KMS-11 (cell line): ENCODE data around the gene FAM228B.

Experiments
- H2AFZ ChIP-seq: fragments of 200-600 bp; sonication (generic); 2 replicates; pipeline ENCODE4 v1.6.1; 2016; ENCODE audit warnings: antibody characterized with exemption, mixed run types, low read depth
- H3K27ac ChIP-seq: fragments of 200-600 bp; sonication (generic); 2 replicates; pipeline ENCODE4 v1.6.1; 2016; ENCODE audit warnings: mild to moderate bottlenecking, mixed run types
- H3K27me3 ChIP-seq: fragments of 200-600 bp; sonication (generic); 2 replicates; pipeline ENCODE4 v1.6.1; 2017; ENCODE audit warnings: mild to moderate bottlenecking, low read depth, mixed run types, moderate library complexity; ENCODE audit not compliant: insufficient read depth
- H3K36me3 ChIP-seq: fragments of 200-600 bp; sonication (generic); 2 replicates; pipeline ENCODE4 v1.6.1; 2017; ENCODE audit warnings: mild to moderate bottlenecking, mixed run types; ENCODE audit not compliant: insufficient read depth
- H3K4me1 ChIP-seq: fragments of 200-600 bp; sonication (generic); 2 replicates; pipeline ENCODE4 v1.6.1; 2016; ENCODE audit warnings: mild to moderate bottlenecking, low read depth, mixed run types; ENCODE audit not compliant: poor library complexity, severe bottlenecking
- H3K4me2 ChIP-seq: fragments of 200-600 bp; sonication (generic); 2 replicates; pipeline ENCODE4 v1.7.0; 2016; ENCODE audit warnings: mild to moderate bottlenecking, mixed run types
- H3K4me3 ChIP-seq: fragments of 200-600 bp; sonication (generic); IDR thresholded peaks from 2 replicates; pipeline ENCODE4 v1.6.1; 2017; ENCODE audit warnings: low read depth, low read length, mixed read lengths; ENCODE audit not compliant: insufficient read depth
- H3K79me2 ChIP-seq: fragments of 200-600 bp; sonication (generic); 2 replicates; pipeline ENCODE4 v1.6.1; 2016; ENCODE audit warnings: low read depth, mixed run types; ENCODE audit not compliant: insufficient read depth
- H3K9ac ChIP-seq: fragments of 200-600 bp; sonication (generic); 2 replicates; pipeline ENCODE4 v1.6.1; 2016; ENCODE audit warnings: mild to moderate bottlenecking, mixed run types
- H4K20me1 ChIP-seq: fragments of 200-600 bp; sonication (generic); 2 replicates; pipeline ENCODE4 v1.6.1; 2016; ENCODE audit warnings: mild to moderate bottlenecking, mixed run types; ENCODE audit not compliant: insufficient read depth
- TF ChIP-seq, protein P1 (sequence below): fragments of 200-600 bp; sonication (generic); conservative IDR thresholded peaks from 2 replicates; pipeline ENCODE4 v1.6.1; 2017; ENCODE audit warnings: low read depth, mild to moderate bottlenecking, antibody characterized with exemption, low read length, moderate library complexity, mixed read lengths

Gene FAM228B

DNA sequence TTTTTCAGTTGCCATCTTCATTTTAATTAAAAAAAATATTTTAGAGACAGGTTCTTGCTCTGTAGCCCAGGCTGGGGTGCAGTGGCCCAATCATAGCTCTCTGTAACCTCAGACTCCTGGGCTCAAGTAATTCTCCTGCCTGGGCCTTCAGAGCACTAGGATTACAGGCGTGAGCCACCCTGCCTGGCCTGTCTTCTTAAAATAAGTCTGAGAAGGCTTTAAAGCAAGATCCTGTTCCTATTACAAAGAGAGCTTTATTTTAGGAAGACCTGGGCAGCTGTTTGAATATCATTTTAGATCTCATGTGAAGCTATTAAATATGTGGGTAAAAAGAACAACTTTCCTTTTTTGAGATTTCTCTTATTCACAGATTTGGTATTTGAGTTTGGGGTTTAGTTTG, 53.1 kb downstream of the FAM228B start:
- Histone ChIP-seq H3K4me1 (peaks cover 13% of the 10 kb centered on the region), H4K20me1 (no peaks in the 10 kb centered on the region), H3K4me2 (no peak overlapping the region), H3K79me2 (no peaks in the 10 kb centered on the region), H3K27ac (no peak overlapping the region), H3K4me3 (no peak overlapping the region), H2AFZ (no peak overlapping the region), H3K36me3 (no peaks in the 10 kb centered on the region), H3K27me3 (no peaks in the 10 kb centered on the region), H3K9ac (no peak overlapping the region)
- TF ChIP-seq, protein P1, sequence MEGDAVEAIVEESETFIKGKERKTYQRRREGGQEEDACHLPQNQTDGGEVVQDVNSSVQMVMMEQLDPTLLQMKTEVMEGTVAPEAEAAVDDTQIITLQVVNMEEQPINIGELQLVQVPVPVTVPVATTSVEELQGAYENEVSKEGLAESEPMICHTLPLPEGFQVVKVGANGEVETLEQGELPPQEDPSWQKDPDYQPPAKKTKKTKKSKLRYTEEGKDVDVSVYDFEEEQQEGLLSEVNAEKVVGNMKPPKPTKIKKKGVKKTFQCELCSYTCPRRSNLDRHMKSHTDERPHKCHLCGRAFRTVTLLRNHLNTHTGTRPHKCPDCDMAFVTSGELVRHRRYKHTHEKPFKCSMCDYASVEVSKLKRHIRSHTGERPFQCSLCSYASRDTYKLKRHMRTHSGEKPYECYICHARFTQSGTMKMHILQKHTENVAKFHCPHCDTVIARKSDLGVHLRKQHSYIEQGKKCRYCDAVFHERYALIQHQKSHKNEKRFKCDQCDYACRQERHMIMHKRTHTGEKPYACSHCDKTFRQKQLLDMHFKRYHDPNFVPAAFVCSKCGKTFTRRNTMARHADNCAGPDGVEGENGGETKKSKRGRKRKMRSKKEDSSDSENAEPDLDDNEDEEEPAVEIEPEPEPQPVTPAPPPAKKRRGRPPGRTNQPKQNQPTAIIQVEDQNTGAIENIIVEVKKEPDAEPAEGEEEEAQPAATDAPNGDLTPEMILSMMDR = no peak

GRCh38 chr2:24179683-24180082, 56.4 kb downstream of the FAM228B start:
- Histone ChIP-seq H3K4me3 (no peak overlapping the region), H3K9ac (no peak overlapping the region), H4K20me1 (no peaks in the 10 kb centered on the region), H2AFZ (no peak overlapping the region), H3K4me1 (peaks cover 13% of the 10 kb centered on the region), H3K27me3 (no peaks in the 10 kb centered on the region), H3K36me3 (no peaks in the 10 kb centered on the region), H3K79me2 (no peaks in the 10 kb centered on the region), H3K27ac (no peak overlapping the region), H3K4me2 (no peak overlapping the region)
- TF ChIP-seq, protein P1 = no peak

DNA sequence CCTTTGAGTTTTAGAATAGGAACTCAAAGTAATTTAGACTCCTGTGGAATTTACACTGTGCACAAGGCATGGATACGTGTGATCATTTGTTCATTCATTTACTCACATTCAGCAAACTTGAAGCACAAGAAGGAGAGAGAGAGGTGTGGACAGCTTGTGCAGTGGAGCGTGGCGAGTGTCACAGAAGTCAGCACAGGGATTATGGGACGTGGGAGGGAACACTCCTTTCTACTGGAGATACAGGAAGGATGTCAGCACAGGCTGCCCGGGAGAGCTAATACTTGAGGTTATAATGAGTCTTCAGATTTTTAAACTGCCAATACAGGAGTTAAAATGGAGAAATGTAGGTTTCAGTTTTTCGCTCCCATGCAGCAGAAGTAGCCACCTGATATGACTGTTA, 58.6 kb downstream of the FAM228B start:
- Histone ChIP-seq H3K79me2 (no peaks in the 10 kb centered on the region), H3K27ac (no peak overlapping the region), H3K4me1 (peaks cover 7% of the 10 kb centered on the region), H3K4me3 (no peak overlapping the region), H3K27me3 (no peaks in the 10 kb centered on the region), H3K4me2 (no peak overlapping the region), H3K9ac (no peak overlapping the region), H2AFZ (no peak overlapping the region), H4K20me1 (no peaks in the 10 kb centered on the region), H3K36me3 (no peaks in the 10 kb centered on the region)
- TF ChIP-seq, protein P1 = no peak

- no peak overlapping the region for H2AFZ ChIP-seq
- H4K20me1 ChIP-seq = no peaks in the 10 kb centered on the region
- no peaks in the 10 kb centered on the region for H3K36me3 ChIP-seq
- H3K4me1 ChIP-seq = peaks cover under 1% of the 10 kb centered on the region
- H3K4me2 ChIP-seq = no peak overlapping the region
- no peaks in the 10 kb centered on the region for H3K27me3 ChIP-seq
- no peak overlapping the region for H3K9ac ChIP-seq
- no peak overlapping the region for H3K27ac ChIP-seq
- H3K79me2 ChIP-seq = no peaks in the 10 kb centered on the region
- TF ChIP-seq, protein P1 = no peak
- no peak overlapping the region for H3K4me3 ChIP-seq
Measured at GRCh38 chr2:24182507-24182906, 59.2 kb downstream of the FAM228B start.
